ENCODE data around the gene SLC1A2. TPM values are rescaled to one million over a fixed set of nuclear protein-coding genes. Genes with fewer than 3 reads are reported as not detected.

The SLC1A2 gene
- total RNA-seq, 2 donors from 2014 or later, result 0.10 to 0.13 TPM

DNA sequence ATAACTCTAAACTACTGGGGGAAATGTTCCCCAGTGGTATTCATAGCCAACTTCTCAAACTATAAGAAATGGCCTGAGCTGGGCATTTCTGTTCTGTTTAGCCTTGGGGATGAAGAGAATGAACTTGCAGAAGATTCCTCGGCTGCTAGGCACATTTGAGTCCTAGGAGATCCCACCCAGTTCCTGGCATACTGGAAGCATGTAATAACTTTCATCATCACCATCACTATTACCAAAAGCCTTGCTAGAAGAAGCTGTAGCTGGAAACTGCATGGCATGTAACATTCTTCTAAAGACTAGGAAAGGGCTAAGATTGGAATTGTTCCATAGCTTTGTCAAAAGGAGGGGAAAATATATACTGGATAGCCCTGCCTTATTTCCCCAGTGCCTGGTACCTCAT is 40.1 kb upstream of the SLC1A2 start:
- DNase-seq, result no peak
- no peaks in the 10 kb centered on the region for H3K27me3 ChIP-seq
- no peak overlapping the region for H3K4me3 ChIP-seq
- H3K36me3 ChIP-seq, result no peaks in the 10 kb centered on the region
- intact Hi-C loops (cut with DNase I), result no loop called here
- TF ChIP-seq, protein P1, sequence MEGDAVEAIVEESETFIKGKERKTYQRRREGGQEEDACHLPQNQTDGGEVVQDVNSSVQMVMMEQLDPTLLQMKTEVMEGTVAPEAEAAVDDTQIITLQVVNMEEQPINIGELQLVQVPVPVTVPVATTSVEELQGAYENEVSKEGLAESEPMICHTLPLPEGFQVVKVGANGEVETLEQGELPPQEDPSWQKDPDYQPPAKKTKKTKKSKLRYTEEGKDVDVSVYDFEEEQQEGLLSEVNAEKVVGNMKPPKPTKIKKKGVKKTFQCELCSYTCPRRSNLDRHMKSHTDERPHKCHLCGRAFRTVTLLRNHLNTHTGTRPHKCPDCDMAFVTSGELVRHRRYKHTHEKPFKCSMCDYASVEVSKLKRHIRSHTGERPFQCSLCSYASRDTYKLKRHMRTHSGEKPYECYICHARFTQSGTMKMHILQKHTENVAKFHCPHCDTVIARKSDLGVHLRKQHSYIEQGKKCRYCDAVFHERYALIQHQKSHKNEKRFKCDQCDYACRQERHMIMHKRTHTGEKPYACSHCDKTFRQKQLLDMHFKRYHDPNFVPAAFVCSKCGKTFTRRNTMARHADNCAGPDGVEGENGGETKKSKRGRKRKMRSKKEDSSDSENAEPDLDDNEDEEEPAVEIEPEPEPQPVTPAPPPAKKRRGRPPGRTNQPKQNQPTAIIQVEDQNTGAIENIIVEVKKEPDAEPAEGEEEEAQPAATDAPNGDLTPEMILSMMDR (IDR thresholded peaks at IDR 0.05), result no peak
- no peak overlapping the region for H3K9ac ChIP-seq (ENCODE audit: low read depth in 2 of 2, low read length in 2 of 2)
- no peaks in the 10 kb centered on the region for H3K4me1 ChIP-seq
- H3K9me3 ChIP-seq, result no peaks in the 10 kb centered on the region
- H3K27ac ChIP-seq, result no peak overlapping the region

DNA sequence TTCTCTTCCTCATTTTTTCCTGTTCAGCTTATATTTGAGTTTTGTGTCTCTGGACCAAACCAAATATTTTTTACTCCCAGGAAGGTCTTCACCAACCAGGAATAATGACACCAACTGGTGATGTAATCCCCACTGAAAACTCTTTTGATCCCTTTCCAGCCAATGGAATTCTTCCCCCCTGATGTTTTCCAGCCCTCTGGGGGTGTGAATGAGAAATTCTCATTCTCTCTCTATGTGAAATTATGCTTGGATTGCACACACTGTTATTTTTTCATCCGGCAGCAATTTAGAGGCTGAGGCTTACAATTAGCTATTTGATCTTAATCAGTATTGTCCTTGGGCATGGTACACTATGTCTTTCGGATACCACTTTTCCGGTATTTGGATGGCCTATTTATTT is 39.5 kb upstream of the SLC1A2 start:
- Histone ChIP-seq H3K9ac (ENCODE audit: low read depth in 2 of 2, low read length in 2 of 2) (no peak overlapping the region), H3K27me3 (no peaks in the 10 kb centered on the region), H3K27ac (no peak overlapping the region), H3K9me3 (no peaks in the 10 kb centered on the region), H3K4me3 (no peak overlapping the region), H3K4me1 (no peaks in the 10 kb centered on the region), H3K36me3 (no peaks in the 10 kb centered on the region)
- no peak for DNase-seq
- TF ChIP-seq, protein P1 (IDR thresholded peaks at IDR 0.05), result no peak
- intact Hi-C loops (cut with DNase I), result no loop called here

DNA sequence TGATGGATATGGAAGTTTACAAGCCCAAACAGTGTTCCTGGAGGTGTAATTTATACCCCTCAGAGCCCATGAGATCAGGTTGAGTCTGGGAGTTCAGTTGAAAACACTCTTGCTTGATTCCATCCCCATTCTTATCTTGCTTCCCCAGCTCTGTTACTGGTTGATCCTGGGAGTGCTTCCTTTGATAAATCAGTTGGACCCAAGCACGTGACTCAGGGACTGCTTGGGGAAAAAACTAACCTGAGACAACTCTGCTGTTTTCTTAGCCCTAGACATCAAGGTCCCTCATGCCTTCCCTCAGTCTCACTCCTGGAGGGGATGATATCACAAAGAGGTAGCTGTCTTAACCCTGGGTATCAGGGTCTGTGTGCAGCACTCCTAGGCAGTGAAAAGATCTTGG is 35.0 kb upstream of the SLC1A2 start:
- Histone ChIP-seq H3K36me3 (no peaks in the 10 kb centered on the region), H3K4me3 (no peak overlapping the region), H3K4me1 (no peaks in the 10 kb centered on the region), H3K9ac (ENCODE audit: low read depth in 2 of 2, low read length in 2 of 2) (no peak overlapping the region), H3K27me3 (no peaks in the 10 kb centered on the region), H3K9me3 (no peaks in the 10 kb centered on the region), H3K27ac (no peak overlapping the region)
- DNase-seq, result no peak
- TF ChIP-seq, protein P1 (IDR thresholded peaks at IDR 0.05), result no peak
- intact Hi-C loops (cut with DNase I), result no loop called here

DNA sequence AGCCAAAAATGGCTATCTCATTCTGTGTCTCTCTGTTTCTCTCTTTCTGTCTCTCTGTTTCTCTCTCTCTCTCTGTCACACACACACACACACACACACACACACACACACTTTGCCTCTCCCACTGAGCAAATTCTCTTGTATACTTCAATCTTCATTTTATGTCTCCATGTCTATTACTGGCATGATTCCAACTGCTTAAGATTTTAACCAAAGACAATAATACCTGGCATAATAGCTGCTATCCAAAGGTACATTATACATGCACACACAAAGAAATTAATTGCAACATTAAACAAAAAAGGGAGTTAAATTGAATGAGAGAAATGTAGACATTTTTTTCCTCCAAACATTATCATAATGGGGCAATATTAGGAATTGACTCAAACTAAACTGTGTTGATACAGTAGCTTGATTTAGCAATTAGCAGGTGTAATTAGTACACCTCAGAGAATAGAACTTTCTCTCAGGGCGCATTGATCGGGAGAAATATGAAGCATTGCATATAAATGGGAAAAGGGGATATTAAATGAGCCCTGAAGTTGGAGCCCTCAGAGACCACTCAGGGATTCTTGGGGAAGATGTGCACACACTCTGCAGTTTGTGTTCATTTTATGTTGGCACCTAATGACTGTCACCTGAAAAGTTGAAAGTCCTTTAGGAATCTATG is 17.4 kb upstream of the SLC1A2 start:
- no peak overlapping the region for H3K9ac ChIP-seq (ENCODE audit: low read depth in 2 of 2, low read length in 2 of 2)
- H3K4me3 ChIP-seq, result no peak overlapping the region
- H3K27me3 ChIP-seq, result no peaks in the 10 kb centered on the region
- intact Hi-C loops (cut with DNase I), result no loop called here
- H3K27ac ChIP-seq, result no peak overlapping the region
- H3K9me3 ChIP-seq, result no peaks in the 10 kb centered on the region
- DNase-seq, result no peak
- no peaks in the 10 kb centered on the region for H3K36me3 ChIP-seq
- H3K4me1 ChIP-seq, result no peaks in the 10 kb centered on the region
- TF ChIP-seq, protein P1 (IDR thresholded peaks at IDR 0.05), result no peak

DNA sequence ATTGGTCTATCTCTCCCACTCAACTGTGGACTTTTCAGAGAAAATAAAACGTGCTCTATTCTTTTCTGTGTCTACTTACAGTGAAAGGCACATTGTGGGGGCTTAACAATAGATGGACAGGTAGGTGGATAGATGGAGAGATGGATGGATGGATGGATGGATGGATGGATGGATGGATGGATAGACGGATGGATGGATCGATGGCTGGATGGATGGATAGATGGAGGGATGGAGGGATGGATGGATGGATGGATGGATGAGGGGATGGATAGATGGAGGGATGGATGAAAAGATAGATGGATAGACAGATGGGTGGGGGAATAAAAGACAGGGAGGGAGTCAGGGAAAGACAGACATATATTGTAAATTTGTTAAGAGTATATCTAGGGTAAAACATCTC is 14.2 kb upstream of the SLC1A2 start:
- Histone ChIP-seq H3K4me1 (no peaks in the 10 kb centered on the region), H3K36me3 (no peaks in the 10 kb centered on the region), H3K27ac (no peak overlapping the region), H3K9ac (ENCODE audit: low read depth in 2 of 2, low read length in 2 of 2) (no peak overlapping the region), H3K9me3 (no peaks in the 10 kb centered on the region), H3K4me3 (no peak overlapping the region), H3K27me3 (no peaks in the 10 kb centered on the region)
- TF ChIP-seq, protein P1 (IDR thresholded peaks at IDR 0.05), result no peak
- intact Hi-C loops (cut with DNase I), result no loop called here
- DNase-seq, result no peak
